ENCODE data around the gene UBE2E2. TPM values are rescaled to one million over a fixed set of nuclear protein-coding genes. Genes with fewer than 3 reads are reported as not detected.

The UBE2E2 gene
- total RNA-seq, 4 donors from 2014 or later: 3.1 to 58.5 (median 25.0) TPM

GRCh38 chr3:23438657-23439056 lies 235.5 kb downstream of the UBE2E2 start:
- no peak for TF ChIP-seq POLR2A (IDR thresholded peaks at IDR 0.05)
- no peak for TF ChIP-seq CTCF (IDR thresholded peaks at IDR 0.05)
- intact Hi-C loops (cut with DNase I; ENCODE audit: low total_unique reads): no loop called here
- H3K9me3 ChIP-seq: no peaks in the 10 kb centered on the region
- no peak for DNase-seq
- H3K27ac ChIP-seq: no peak overlapping the region
- no peaks in the 10 kb centered on the region for H3K4me1 ChIP-seq
- no peaks in the 10 kb centered on the region for H3K27me3 ChIP-seq
- H3K36me3 ChIP-seq: no peaks in the 10 kb centered on the region
- no peak overlapping the region for H3K4me3 ChIP-seq

GRCh38 chr3:23439080-23439479 lies 236.0 kb downstream of the UBE2E2 start:
- Histone ChIP-seq H3K27me3 (no peaks in the 10 kb centered on the region), H3K4me1 (no peaks in the 10 kb centered on the region), H3K4me3 (no peak overlapping the region), H3K27ac (no peak overlapping the region), H3K9me3 (no peaks in the 10 kb centered on the region), H3K36me3 (no peaks in the 10 kb centered on the region)
- intact Hi-C loops (cut with DNase I; ENCODE audit: low total_unique reads): no loop called here
- no peak for TF ChIP-seq CTCF (IDR thresholded peaks at IDR 0.05)
- no peak for DNase-seq

- TF ChIP-seq CTCF (IDR thresholded peaks at IDR 0.05): no peak
- no peak for TF ChIP-seq POLR2A (IDR thresholded peaks at IDR 0.05)
- Histone ChIP-seq H3K4me3 (no peak overlapping the region), H3K36me3 (no peaks in the 10 kb centered on the region), H3K27me3 (no peaks in the 10 kb centered on the region), H3K9me3 (no peaks in the 10 kb centered on the region), H3K27ac (no peak overlapping the region), H3K4me1 (no peaks in the 10 kb centered on the region)
- no peak for DNase-seq
- intact Hi-C loops (cut with DNase I; ENCODE audit: low total_unique reads): no loop called here
Observed at GRCh38 chr3:23440416-23441294, 237.5 kb downstream of the UBE2E2 start.

GRCh38 chr3:23442598-23443383 lies 239.7 kb downstream of the UBE2E2 start:
- TF ChIP-seq CTCF (IDR thresholded peaks at IDR 0.05): no peak
- no peak for TF ChIP-seq POLR2A (IDR thresholded peaks at IDR 0.05)
- H3K27ac ChIP-seq: no peak overlapping the region
- intact Hi-C loops (cut with DNase I; ENCODE audit: low total_unique reads): no loop called here

GRCh38 chr3:23444386-23444785 lies 241.3 kb downstream of the UBE2E2 start:
- H3K9me3 ChIP-seq: no peaks in the 10 kb centered on the region
- no peaks in the 10 kb centered on the region for H3K4me1 ChIP-seq
- no peaks in the 10 kb centered on the region for H3K36me3 ChIP-seq
- H3K27me3 ChIP-seq: no peaks in the 10 kb centered on the region
- DNase-seq: no peak
- no peak overlapping the region for H3K27ac ChIP-seq
- no peak for TF ChIP-seq POLR2A (IDR thresholded peaks at IDR 0.05)
- TF ChIP-seq CTCF (IDR thresholded peaks at IDR 0.05): no peak
- no peak overlapping the region for H3K4me3 ChIP-seq
- intact Hi-C loops (cut with DNase I; ENCODE audit: low total_unique reads): no loop called here

More at GRCh38 chr3:23442598-23443383, 239.7 kb downstream of the UBE2E2 start:
- no peak overlapping the region for H3K4me3 ChIP-seq
- no peak for DNase-seq
- H3K27me3 ChIP-seq: no peaks in the 10 kb centered on the region
- no peaks in the 10 kb centered on the region for H3K9me3 ChIP-seq
- no peaks in the 10 kb centered on the region for H3K4me1 ChIP-seq
- H3K36me3 ChIP-seq: no peaks in the 10 kb centered on the region
